Measurements from ENCODE around the gene TAF8.
"Not testable (repeated sequence)": the region's sequence is repeated elsewhere in the genome, so short reads cannot be mapped to it uniquely, and the experiment has no call there.

Gene TAF8

DNA sequence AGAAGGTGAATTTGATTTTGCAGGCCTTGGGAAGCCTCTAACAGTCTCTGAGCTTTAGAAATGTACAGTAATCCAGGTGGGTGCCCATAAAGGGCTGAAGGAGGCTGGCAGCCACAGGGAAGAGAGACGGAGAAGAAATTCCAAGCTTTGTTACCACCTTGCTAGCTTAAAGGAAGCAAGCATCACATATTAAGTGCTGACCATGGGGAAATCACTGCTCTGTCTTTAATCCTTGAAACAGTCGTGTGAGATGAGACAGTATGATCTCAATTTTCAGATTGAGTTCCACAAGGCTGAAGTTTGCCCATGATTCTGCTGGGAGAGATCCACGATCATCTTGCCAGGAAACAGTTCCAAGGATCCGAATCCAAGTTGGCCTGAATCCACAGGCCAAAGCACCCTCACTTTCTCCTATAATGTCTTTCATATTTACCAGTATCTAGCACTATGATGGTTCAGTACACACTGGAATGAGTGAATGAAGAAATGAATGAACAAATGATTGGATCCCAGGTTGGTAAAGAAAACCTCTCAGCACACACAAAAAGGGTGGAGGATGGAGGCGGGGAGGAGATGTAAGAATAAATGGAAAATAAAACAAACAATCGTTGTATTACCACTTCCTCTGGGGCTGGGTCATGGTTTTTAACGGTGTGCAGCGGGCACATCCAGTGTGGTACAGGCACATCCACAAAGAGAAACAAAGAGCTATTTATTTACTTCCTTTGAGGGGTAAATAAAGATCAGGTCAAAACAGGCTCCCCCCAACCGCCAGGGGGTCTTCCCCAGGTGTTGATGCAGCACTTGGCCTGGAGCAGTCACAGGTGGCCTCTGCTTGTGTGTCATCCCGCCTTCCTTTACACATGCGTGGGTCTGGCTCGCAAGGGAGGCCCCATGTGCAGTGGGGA is 28.2 kb upstream of the TAF8 start:
- Histone ChIP-seq H3K4me1 (ENCODE audit: insufficient read depth, low read length) (peaks cover 12% of the 10 kb centered on the region; the same call in 1 of the 2 replicates), H3K9me3 (ENCODE audit: control insufficient read depth, insufficient read depth, low read length) (no peaks in the 10 kb centered on the region), H3K9ac (ENCODE audit: low read depth, low read length) (no peak overlapping the region), H3K36me3 (ENCODE audit: insufficient read depth, low read length) (no peaks in the 10 kb centered on the region)

DNA sequence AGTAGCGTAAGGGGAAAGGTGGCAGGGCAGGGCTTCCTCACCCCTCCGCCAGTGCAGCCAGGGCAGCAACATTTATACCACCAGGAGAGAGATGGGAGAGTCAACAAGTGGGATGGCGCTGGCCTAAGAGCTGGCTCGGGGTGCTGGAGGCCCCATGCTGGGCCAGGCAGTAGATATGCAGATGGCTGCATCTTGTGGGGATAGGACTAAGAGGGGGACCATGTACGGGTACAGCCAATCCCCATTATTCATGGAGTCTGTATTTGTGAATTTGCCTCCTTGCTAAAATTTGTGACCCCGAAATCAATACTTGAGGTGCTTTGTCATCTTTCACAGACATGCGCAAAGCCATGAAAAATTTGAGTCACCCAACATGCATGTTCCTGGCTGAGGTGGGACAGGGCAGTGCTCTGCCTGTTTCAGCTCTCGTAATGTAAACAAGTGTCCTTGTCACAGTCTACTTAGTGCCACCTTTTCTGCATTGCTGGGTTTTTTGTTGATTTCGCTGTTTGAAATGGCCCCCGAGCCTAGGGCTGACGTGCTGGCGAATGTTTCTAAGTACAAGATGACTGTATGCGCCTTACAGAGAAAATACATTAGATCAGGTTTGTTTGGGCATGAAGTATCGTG is 27.5 kb upstream of the TAF8 start:
- H3K9ac ChIP-seq (ENCODE audit: low read depth, low read length), result no peak overlapping the region
- H3K9me3 ChIP-seq (ENCODE audit: control insufficient read depth, insufficient read depth, low read length), result no peaks in the 10 kb centered on the region
- H3K4me1 ChIP-seq (ENCODE audit: insufficient read depth, low read length), result peaks cover 8% of the 10 kb centered on the region; the same call in 1 of the 2 replicates

DNA sequence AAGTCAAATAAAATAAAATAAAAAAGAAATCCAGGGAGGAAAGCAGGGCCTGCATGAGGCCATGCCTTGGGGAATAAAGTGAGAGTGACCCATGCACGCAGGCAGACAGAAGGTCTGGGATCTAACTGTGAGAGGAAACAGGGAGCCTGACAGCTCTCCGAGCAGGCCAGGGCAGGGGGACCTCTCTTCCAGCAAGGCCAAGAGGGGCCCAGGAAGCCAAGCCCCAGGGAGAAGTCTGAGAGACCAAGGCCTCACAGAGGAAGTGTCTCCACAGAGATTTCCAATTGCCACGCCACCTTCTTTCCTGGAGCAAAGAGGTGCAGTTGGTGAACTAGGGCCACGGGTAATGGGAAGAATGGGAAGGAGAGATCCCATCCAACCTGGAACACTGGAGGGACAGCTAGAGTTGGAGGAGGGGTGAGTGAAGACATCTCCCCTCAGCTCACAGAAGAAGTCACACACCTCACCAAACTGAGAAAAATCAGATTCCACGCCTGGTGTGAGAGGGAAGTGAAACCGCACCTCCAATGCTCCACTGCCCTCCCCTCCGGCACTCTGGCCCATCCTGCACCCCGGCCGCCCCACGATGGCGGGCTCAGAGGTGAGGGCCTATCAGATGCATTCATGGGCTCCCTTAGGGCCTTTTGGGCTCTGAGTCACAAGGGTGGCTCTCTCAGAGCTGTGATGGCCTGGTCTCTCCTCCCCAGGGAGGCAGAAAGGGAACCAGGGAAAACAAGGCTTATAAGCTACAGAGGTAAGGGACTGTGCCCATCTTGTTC is 25.1 kb upstream of the TAF8 start:
- H3K36me3 ChIP-seq (ENCODE audit: insufficient read depth, low read length), result no peaks in the 10 kb centered on the region
- H3K9ac ChIP-seq (ENCODE audit: low read depth, low read length), result no peak overlapping the region
- no peaks in the 10 kb centered on the region for H3K9me3 ChIP-seq (ENCODE audit: control insufficient read depth, insufficient read depth, low read length)
- peaks cover 16% of the 10 kb centered on the region; the same call in 1 of the 2 replicates for H3K4me1 ChIP-seq (ENCODE audit: insufficient read depth, low read length)

More for the DNA sequence above, 27.5 kb upstream of the TAF8 start:
- H3K36me3 ChIP-seq (ENCODE audit: insufficient read depth, low read length), result no peaks in the 10 kb centered on the region

DNA sequence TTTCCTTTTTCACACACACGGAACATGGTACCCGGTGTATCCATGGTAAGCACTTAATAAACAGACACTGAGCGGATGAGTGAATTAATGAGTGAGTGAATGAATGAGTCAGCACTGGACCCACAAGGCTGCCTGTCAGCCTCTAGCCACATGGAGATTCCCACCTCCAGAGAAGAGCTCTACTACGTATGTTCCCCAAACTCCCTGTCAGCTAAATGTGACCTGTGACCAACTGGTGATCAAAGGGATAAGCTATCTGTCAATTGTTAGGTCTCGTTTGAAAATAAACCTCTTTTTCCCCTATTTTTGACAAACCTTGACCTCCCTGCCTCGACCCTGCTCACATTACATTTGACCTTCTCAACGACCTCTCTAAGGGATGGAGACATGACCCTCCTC is 24.5 kb upstream of the TAF8 start:
- H3K36me3 ChIP-seq (ENCODE audit: insufficient read depth, low read length), result no peaks in the 10 kb centered on the region
- H3K9ac ChIP-seq (ENCODE audit: low read depth, low read length), result no peak overlapping the region
- no peaks in the 10 kb centered on the region for H3K9me3 ChIP-seq (ENCODE audit: control insufficient read depth, insufficient read depth, low read length)
- H3K4me1 ChIP-seq (ENCODE audit: insufficient read depth, low read length), result peaks cover 17% of the 10 kb centered on the region

DNA sequence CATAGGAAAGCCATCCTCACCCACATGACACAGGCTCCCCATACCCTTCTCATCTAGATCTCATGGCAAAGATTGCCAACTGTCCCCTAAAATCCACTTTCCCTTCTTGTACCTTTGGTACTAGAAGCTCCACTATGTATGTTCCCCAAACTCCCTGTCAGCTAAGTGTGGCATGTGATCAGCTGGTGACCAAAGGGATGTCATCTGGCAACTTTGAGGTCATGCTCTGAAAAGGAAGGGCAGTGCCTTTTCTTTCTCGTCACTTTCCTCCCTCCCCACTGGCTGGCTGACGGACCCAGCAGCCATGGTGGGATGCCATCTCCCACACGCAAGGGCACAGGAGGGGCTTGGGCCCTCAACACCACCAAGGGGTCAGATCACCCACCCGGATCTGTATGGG is 23.8 kb upstream of the TAF8 start:
- H3K9me3 ChIP-seq (ENCODE audit: control insufficient read depth, insufficient read depth, low read length), result no peaks in the 10 kb centered on the region
- H3K4me1 ChIP-seq (ENCODE audit: insufficient read depth, low read length), result peaks cover 22% of the 10 kb centered on the region
- no peak overlapping the region for H3K9ac ChIP-seq (ENCODE audit: low read depth, low read length)

DNA sequence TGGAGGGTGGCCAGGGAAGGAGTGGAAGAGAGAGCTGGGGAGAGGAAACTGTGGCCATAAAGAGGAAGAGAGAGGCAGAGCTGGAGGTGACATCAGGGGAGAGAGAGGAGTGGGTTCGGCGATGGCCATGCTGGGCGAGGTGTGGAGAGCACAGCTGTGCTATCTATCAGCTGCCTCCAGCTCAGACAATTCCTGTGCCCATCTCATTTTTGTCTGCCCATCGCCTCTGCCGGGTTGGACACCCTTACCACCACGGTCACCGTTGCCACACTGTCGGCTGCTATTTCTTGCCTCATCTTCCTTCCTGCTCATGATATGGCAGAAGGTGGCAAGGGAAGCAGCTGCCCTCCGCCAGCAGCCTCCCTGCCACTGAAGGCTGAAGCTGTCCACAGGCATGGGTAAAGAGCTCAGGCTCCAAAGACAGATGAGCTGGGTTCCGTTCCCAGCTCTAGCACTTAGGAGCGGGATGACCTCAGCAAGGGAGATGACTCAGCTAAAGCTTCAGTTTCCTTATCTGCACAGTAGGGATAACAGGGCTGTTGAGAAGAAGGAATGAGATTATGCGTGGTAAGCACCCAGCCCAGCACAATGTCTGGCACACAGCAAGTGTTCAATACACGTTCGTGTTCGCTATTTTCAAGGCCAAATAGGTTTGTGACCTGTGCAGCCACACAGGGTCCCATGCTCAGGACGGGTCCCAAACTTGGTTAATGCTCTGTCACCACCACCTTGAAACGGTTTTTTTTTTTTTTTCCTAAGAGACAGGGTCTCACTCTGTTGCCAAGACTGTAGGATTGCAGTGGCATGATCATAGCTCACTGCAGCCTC is 21.9 kb upstream of the TAF8 start:
- H3K4me1 ChIP-seq (ENCODE audit: insufficient read depth, low read length), result peaks cover 14% of the 10 kb centered on the region
- no peaks in the 10 kb centered on the region for H3K36me3 ChIP-seq (ENCODE audit: insufficient read depth, low read length)
- H3K9me3 ChIP-seq (ENCODE audit: control insufficient read depth, insufficient read depth, low read length), result no peaks in the 10 kb centered on the region
- no peak overlapping the region for H3K9ac ChIP-seq (ENCODE audit: low read depth, low read length)

More for the DNA sequence above, 23.8 kb upstream of the TAF8 start:
- no peaks in the 10 kb centered on the region for H3K36me3 ChIP-seq (ENCODE audit: insufficient read depth, low read length)

DNA sequence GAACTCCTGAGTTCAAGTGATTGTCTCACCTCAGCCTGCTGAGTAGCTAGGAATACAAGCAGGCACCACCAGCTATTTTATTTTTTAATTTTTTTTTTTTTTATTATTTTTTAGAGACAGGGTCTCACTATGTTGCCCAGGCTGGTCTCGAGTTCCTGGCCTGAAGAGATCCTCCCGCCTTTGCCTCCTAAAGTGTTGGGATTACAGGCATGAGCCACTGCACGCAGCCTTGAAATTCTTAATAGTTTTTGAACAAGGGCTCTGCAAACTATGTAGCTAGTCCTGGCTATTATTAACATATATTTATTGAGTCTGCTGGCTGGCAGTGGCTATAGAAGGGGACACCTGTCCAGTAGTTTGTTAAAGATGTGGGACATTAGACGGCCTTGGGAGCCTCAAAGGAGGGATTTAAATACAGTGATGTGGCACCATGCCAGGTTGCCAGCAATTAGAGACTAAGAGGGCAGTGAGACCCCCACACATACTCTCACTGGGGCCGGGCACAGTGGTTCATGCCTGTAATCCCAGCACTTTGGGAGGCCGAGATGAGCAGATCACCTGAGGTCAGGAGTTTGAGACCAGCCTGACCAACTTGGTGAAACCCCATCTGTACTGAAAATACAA is 21.1 kb upstream of the TAF8 start:
- H3K4me1 ChIP-seq (ENCODE audit: insufficient read depth, low read length), result peaks cover 14% of the 10 kb centered on the region
- no peaks in the 10 kb centered on the region for H3K9me3 ChIP-seq (ENCODE audit: control insufficient read depth, insufficient read depth, low read length)
- no peaks in the 10 kb centered on the region for H3K36me3 ChIP-seq (ENCODE audit: insufficient read depth, low read length)
- no peak overlapping the region for H3K9ac ChIP-seq (ENCODE audit: low read depth, low read length)

DNA sequence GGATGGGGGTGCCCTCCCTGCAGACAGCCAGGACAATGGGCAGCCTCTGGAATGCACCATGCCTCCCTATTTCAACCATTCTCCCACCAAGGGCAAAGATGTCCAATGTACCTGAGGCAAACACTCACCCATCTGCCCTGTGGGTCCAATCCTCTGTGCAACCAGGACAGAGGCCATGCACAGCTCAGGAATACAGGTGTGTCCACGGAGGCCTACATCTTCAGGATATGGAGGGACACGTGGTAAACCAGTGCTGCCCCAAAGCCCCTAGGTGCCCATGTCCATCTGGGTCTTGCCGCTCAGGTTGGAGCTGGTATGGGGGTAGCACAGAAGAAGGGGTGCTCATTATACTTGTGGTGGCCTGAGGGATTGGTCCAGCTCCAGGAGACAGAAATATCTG is 20.4 kb upstream of the TAF8 start:
- Histone ChIP-seq H3K9me3 (ENCODE audit: control insufficient read depth, insufficient read depth, low read length) (no peaks in the 10 kb centered on the region), H3K4me1 (ENCODE audit: insufficient read depth, low read length) (peaks cover 14% of the 10 kb centered on the region), H3K9ac (ENCODE audit: low read depth, low read length) (no peak overlapping the region), H3K36me3 (ENCODE audit: insufficient read depth, low read length) (no peaks in the 10 kb centered on the region)

DNA sequence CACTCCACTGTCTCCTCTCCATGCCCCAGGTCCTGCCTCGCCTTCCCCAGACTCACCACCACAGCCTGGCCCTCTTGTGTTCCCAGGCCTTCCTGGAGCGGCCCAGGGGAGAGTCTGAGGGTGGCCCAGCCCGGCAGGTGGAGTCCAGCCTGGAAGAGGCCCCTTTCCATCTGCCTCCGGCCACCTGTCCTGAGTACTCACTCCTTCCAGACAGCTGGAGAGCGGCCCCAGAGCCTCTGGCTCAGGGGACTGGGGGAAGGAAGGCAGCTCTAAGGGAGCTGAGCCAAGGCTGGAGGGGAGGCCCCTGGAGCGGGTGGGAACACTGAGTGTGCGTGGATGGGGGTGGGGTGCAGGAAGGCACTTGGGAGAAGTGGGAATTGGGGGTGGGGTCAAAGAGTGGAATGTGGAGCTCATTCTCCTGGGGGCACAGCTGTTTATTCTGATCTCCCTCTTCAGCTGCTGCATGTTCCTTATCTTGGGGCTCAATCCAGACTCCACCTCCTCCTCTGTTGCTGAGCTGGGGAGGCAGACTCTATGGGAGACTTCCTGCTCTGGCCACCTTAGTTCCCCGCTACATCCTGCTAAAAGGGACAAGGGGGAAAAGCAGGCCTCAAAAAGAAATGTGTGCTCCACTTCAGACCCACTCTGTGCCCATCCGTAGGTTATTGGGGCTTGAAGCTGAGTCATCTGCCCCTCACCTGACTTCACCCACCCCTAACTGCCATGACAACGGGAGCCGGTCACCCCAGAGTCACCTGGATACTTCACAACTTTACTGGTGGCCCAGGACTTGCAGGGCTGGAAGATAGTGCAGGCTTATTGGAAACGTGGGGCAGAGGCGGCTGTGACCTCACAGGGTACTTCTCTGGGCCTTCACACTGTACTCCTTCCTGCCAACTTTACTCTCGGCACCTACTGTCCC is 19.5 kb upstream of the TAF8 start:
- no peaks in the 10 kb centered on the region for H3K9me3 ChIP-seq (ENCODE audit: control insufficient read depth, insufficient read depth, low read length)
- no peak overlapping the region for H3K9ac ChIP-seq (ENCODE audit: low read depth, low read length)
- H3K4me1 ChIP-seq (ENCODE audit: insufficient read depth, low read length), result peaks cover 14% of the 10 kb centered on the region
- H3K36me3 ChIP-seq (ENCODE audit: insufficient read depth, low read length), result no peaks in the 10 kb centered on the region

DNA sequence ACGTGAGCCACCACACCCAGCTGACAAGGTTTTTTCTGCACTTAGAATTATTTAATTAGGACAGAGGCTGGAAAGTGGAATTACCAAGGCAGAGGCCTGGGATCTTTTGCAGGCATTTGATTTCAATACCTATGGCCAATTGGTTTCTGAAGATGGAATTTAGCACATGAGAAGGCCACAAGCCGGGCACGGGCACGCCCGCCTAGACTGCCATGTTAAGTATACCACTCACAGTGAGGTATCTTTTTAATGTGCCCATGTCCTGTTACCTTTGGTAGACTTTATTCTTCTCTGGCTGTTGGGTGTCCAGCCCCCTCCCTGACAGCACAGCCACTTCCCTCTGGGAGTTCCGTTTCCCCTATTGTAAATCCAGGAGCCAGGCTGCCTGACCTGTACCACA is 18.0 kb upstream of the TAF8 start:
- no peak overlapping the region for H3K9ac ChIP-seq (ENCODE audit: low read depth, low read length)
- no peaks in the 10 kb centered on the region for H3K9me3 ChIP-seq (ENCODE audit: control insufficient read depth, insufficient read depth, low read length)
- peaks cover 14% of the 10 kb centered on the region for H3K4me1 ChIP-seq (ENCODE audit: insufficient read depth, low read length)
- H3K36me3 ChIP-seq (ENCODE audit: insufficient read depth, low read length), result no peaks in the 10 kb centered on the region

DNA sequence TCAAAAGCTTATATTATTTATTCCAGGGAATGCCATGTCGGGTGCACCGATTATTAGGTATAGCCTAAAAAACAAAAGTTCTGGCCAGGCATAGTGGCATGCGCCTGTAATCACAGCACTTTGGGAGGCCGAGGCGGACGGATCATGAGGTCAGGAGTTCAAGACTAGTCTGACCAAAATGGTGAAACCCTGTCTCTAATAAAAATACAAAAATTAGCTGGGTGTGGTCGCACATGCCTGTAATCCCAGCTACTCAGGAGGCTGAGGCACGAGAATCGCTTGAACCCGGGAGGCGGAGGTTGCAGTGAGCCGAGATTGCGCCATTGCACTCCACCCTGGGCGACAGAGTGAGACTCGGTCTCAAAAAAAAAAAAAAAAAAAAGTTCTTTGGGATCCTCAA is 12.7 kb upstream of the TAF8 start:
- H3K4me1 ChIP-seq (ENCODE audit: insufficient read depth, low read length); H3K9me3 ChIP-seq (ENCODE audit: control insufficient read depth, insufficient read depth, low read length); H3K36me3 ChIP-seq (ENCODE audit: insufficient read depth, low read length); H3K9ac ChIP-seq (ENCODE audit: low read depth, low read length): not testable (repeated sequence)

DNA sequence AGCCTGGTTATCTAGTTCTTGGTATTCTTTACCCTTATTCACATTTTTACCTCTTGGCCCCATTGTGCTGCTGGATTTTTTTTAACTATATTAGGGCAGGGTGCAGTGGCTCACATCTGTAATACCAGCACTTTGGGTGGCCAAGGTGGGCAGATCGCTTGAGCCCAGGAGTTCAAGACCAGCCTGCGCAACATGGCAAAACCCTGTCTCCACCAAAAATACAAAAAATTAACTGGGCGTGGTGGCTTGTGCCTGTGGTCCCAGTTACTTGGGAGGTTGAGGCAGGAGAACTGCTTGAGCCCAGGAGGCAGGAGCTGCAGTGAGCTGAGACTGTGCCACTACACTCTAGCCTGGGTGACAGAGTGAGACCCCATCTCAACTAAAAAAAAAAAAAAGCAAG is 12.2 kb upstream of the TAF8 start:
- Histone ChIP-seq H3K36me3 (ENCODE audit: insufficient read depth, low read length) (no peaks in the 10 kb centered on the region), H3K4me1 (ENCODE audit: insufficient read depth, low read length) (peaks cover 3% of the 10 kb centered on the region; the same call in 1 of the 2 replicates), H3K9me3 (ENCODE audit: control insufficient read depth, insufficient read depth, low read length) (no peaks in the 10 kb centered on the region), H3K9ac (ENCODE audit: low read depth, low read length) (no peak overlapping the region)

All from ES-I3 (cell line).